Uterus (tissue), 4 donors: ENCODE results near the gene CLK2. TPM values are rescaled to one million over a fixed set of nuclear protein-coding genes. Genes with fewer than 3 reads are reported as not detected.
"Not testable (repeated sequence)": the region's sequence is repeated elsewhere in the genome, so short reads cannot be mapped to it uniquely, and the experiment has no call there.

Source experiments
- DNase-seq, 2 donors: peaks; one replicate each; pipeline ENCODE4 v3.0.0-alpha.2; 2019 to 2020
- H3K27ac ChIP-seq, 2 donors: fragments of 200-600 bp; sonication (generic); 1 replicate in 1 of 2; 2 replicates in 1 of 2; pipeline ENCODE4 v1.5.1; 2016 to 2018
- H3K27me3 ChIP-seq, 2 donors: fragments of 200-600 bp; sonication (generic); one replicate each; pipeline ENCODE4 v1.5.1; 2018 to 2019; ENCODE audit warnings: control low read depth in 1 of 2
- H3K36me3 ChIP-seq, 2 donors: fragments of 200-600 bp; sonication (generic); one replicate each; pipeline ENCODE4 v1.5.1; 2019; ENCODE audit warnings: control low read depth in 1 of 2
- H3K4me1 ChIP-seq, 2 donors: fragments of 200-600 bp; sonication (generic); one replicate each; pipeline ENCODE4 v1.5.1; 2018 to 2019; ENCODE audit warnings: control low read depth in 1 of 2
- H3K4me3 ChIP-seq, 2 donors: fragments of 200-600 bp; sonication (generic); 1 replicate in 1 of 2; 2 replicates in 1 of 2; pipeline ENCODE4 v1.5.1; 2018 to 2019; ENCODE audit warnings: mild to moderate bottlenecking in 1 of 2
- H3K9me3 ChIP-seq, 2 donors: fragments of 200-600 bp; sonication (generic); one replicate each; pipeline ENCODE4 v1.5.1; 2019; ENCODE audit warnings: control low read depth in 1 of 2
- CTCF ChIP-seq, 4 experiments: fragments of 200-600 bp in 2 of 4; fragments of 450-650 bp in 2 of 4; sonication (generic) in 2 of 4; IDR thresholded peaks; one replicate each; pipeline ENCODE4 v1.5.1; 2016 to 2019; ENCODE audit warnings: antibody characterized with exemption in 4 of 4, mild to moderate bottlenecking in 2 of 4, moderate library complexity in 1 of 4
- POLR2A ChIP-seq, 2 donors: fragments of 450-650 bp; IDR thresholded peaks; one replicate each; pipeline ENCODE4 v1.6.1; 2016; ENCODE audit warnings: antibody characterized with exemption in 2 of 2, mild to moderate bottlenecking in 1 of 2, moderate library complexity in 1 of 2
- intact Hi-C: fragments of 100-400 bp; cut with DNase I; formaldehyde crosslinking; loops from one replicate; pipeline ENCODE4 v1.15.1; 2023; ENCODE audit warnings: low total_unique reads
- total RNA-seq, 4 donors: library from RNA; depleted of rRNA in 3 of 4; stranded (reverse); fragments of >200 nt in 3 of 4; gene quantifications; one replicate each; pipeline versions ENCODE4 v1.1.0 to v1.2.4, GENCODE V29; 2014 to 2023
- donor health status: DM: yes; HTN: yes; CAD: no.

CLK2 gene
- total RNA-seq, 4 donors from 2014 or later: 25.4 to 75.3 (median 39.3) TPM

GRCh38 chr1:155250246-155250632 is 23.1 kb downstream of the CLK2 start:
- Histone ChIP-seq H3K27ac (peak overlapping the region; percentile 5 to 26), H3K4me3 (no peak overlapping the region)
- intact Hi-C loops: no loop called here

DNA sequence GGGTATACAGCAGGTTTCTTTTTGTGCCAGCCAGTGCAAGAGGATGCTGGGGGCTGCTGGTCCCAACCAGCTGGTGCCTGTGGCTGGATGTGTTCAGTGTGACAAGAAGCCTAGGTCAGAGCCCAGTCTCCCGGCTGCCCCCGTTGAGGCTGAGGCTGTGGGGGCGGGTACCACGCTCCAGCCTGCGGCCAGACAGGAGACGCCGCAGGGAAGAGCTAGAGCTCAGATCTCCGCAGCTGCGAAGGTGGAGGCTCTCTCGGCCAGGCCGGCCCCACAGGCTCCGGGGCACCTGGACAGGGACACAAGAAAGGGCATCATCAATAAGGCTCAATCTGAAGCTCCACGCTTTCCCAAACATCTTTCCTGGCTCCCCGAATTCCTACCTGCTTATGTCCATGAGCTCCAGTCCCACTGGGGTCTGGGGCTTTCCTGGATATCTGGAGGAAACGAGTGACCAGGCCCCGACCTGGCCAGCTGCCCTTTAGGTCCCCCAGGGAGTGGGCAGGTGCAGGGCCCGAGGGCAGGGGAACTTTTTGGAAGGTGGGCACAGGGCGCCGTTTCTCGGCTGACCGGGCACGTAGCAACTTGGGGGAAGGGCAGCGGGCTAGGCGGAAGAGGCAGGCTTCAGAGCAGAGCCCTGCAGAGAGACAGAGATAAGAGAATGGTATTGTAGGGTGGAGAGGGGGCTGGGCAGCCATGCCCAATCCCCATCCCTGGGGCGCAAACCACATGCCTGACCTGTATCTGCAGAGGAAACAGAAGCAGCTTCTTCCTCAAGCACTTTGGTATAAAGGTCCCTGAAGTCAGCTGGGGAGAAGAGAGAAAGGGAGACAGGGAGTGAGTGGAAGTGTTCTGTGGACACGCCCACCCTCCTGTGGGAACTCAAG is 25.4 kb downstream of the CLK2 start:
- no peak for DNase-seq
- intact Hi-C loops: no loop called here
- Histone ChIP-seq H3K27me3 (peaks cover 0 to 3% of the 10 kb centered on the region in 2 donors), H3K36me3 (no peaks in the 10 kb centered on the region), H3K9me3 (no peaks in the 10 kb centered on the region), H3K4me1 (peaks cover 0 to 6% of the 10 kb centered on the region in 2 donors), H3K27ac (no peak overlapping the region), H3K4me3 (no peak overlapping the region)
- no peak for TF ChIP-seq CTCF (IDR thresholded peaks at IDR 0.05)
- TF ChIP-seq POLR2A (IDR thresholded peaks at IDR 0.05): no peak

More at GRCh38 chr1:155250246-155250632, 23.1 kb downstream of the CLK2 start:
- Histone ChIP-seq H3K4me1 (peaks cover 0 to 12% of the 10 kb centered on the region in 2 donors), H3K27me3 (no peaks in the 10 kb centered on the region), H3K36me3 (no peaks in the 10 kb centered on the region), H3K9me3 (no peaks in the 10 kb centered on the region)
- TF ChIP-seq POLR2A (IDR thresholded peaks at IDR 0.05) (no peak), CTCF (IDR thresholded peaks at IDR 0.05) (no peak)
- DNase-seq: no peak

DNA sequence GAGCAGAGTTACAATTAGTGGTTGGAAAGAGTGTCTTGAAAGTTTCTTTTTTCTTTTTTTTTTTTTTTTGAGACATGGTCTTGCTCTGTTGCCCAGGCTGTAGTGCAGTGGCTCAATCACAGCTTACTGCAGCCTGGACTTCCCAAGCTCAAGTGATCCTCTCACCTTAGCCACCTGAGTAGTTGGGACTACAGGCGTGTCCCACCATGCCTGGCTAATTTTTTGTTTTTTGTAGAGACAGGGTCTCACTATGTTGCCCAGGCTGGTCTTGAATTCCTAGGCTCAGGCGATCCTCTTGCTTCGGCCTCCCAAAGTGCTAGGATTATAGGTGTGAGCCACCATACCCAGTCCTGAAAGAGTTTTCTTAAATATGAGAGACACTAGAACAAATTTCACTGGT is 26.5 kb downstream of the CLK2 start:
- intact Hi-C loops, H3K27ac ChIP-seq, H3K27me3 ChIP-seq, H3K4me1 ChIP-seq, H3K36me3 ChIP-seq, DNase-seq, H3K9me3 ChIP-seq, H3K4me3 ChIP-seq: not testable (repeated sequence)

DNA sequence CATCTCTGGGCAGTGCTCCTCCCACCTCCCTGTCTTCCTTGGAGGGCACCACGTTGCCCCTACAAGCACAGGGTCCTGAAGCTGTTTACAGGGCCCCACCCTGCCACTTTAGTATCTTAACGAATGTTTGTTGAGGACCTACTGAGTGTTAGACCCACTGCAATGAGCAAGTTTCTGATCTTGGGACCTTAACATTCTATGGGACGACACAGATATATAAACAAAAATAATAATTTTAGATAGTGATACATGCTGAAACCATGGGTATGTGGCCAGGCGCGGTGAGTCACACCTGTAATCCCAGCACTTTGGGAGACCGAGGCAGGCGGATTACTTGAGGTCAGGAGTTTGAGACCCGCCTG is 28.2 kb downstream of the CLK2 start:
- Histone ChIP-seq H3K4me3 (peak overlapping the region; percentile 47 to 51), H3K27me3 (peaks cover 0 to 3% of the 10 kb centered on the region in 2 donors), H3K27ac (peak overlapping the region; percentile 93 to 94), H3K36me3 (no peaks in the 10 kb centered on the region), H3K9me3 (no peaks in the 10 kb centered on the region), H3K4me1 (peaks cover 0 to 4% of the 10 kb centered on the region in 2 donors)
- intact Hi-C loops: no loop called here
- TF ChIP-seq POLR2A (IDR thresholded peaks at IDR 0.05) (no peak), CTCF (IDR thresholded peaks at IDR 0.05) (no peak)
- no peak for DNase-seq

DNA sequence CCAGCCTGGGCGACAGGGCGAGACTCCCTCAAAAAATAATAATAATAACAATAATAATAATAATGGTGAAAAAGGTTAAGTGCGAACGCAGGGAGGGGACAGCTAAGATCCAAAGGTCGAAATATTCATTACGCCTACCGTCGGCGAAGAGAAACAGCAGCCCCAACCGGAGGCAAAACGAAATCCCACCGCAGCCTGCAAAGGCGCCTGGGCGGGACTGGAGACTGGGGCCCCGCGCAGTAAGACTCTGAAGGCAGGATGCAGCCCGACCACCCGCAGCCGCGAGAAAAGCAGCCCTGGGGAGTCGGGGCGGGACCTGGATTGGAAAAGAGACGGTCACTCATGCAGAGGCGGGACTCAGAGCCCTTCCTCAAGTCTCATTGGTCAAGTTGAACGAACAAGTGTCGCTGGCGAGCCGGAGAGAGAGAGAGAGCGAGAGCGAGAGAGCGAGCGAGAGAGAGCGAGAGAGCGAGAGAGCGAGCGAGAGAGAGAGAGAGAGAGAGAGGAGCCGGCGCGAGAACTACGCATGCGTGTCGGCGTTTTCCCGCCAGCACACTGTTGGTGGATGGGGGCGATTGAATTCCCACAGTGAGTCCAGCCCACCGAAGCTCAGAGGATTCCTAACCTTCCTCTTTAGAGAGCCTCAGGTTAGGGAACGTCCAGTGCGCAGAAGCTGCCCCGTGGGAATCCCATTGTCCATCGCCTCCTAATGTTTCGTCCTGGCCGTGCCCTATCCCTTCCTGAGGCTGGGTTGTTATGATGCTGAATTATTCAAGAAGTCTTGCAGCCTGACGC is 28.7 kb downstream of the CLK2 start:
- TF ChIP-seq CTCF (IDR thresholded peaks at IDR 0.05): peak; percentile 63 to 100 (median 92)
- TF ChIP-seq POLR2A (IDR thresholded peaks at IDR 0.05): peak; percentile 75 to 85
- intact Hi-C loops: no loop called here

More for the DNA sequence above, 28.7 kb downstream of the CLK2 start:
- Histone ChIP-seq H3K27me3 (peaks cover 0 to 3% of the 10 kb centered on the region in 2 donors), H3K9me3 (no peaks in the 10 kb centered on the region), H3K36me3 (no peaks in the 10 kb centered on the region), H3K4me1 (peaks cover 0 to 3% of the 10 kb centered on the region in 2 donors), H3K4me3 (peak overlapping the region; percentile 47 to 51), H3K27ac (peak overlapping the region; percentile 93 to 94)
- peak; percentile 97 to 99 for DNase-seq
